Gastrocnemius medialis (tissue), 4 donors: ENCODE data around the gene NACA2.

Experiments used
- POLR2A ChIP-seq, 2 donors: fragments of 450-650 bp; IDR thresholded peaks; one replicate each; pipeline ENCODE4 v1.6.1; 2017; ENCODE audit warnings: antibody characterized with exemption in 2 of 2, mild to moderate bottlenecking in 2 of 2, moderate library complexity in 2 of 2
- TF ChIP-seq, protein P1 (sequence below), 5 experiments: fragments of 450-650 bp in 3 of 5; fragments of 200-600 bp in 2 of 5; sonication (generic) in 2 of 5; IDR thresholded peaks in 4 of 5; conservative IDR thresholded peaks in 1 of 5; 1 replicate in 4 of 5; 2 replicates in 1 of 5; pipeline ENCODE4 v1.5.1; 2016 to 2019; ENCODE audit warnings: antibody characterized with exemption in 5 of 5, mild to moderate bottlenecking in 3 of 5, moderate library complexity in 3 of 5

DNA sequence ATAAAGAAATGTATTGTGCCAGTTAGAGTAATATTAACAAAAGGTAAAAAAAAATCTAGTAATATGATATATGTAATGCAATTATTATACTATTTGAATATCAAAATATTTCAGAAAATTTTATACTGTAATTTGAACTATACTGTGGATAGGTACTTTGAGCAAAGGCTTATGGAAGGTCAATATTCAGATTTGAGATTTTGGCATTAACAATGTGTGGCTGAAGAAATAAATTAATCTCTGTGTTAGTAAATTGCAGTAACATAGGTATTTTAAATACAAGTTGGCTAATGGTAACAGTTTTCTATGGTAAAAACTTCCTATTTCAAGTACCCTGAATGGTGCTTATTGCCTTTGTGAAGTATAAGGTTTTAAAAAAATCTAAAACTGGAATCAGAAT is 23.2 kb upstream of the NACA2 start:
- TF ChIP-seq POLR2A (IDR thresholded peaks at IDR 0.05): no peak
- TF ChIP-seq, protein P1, sequence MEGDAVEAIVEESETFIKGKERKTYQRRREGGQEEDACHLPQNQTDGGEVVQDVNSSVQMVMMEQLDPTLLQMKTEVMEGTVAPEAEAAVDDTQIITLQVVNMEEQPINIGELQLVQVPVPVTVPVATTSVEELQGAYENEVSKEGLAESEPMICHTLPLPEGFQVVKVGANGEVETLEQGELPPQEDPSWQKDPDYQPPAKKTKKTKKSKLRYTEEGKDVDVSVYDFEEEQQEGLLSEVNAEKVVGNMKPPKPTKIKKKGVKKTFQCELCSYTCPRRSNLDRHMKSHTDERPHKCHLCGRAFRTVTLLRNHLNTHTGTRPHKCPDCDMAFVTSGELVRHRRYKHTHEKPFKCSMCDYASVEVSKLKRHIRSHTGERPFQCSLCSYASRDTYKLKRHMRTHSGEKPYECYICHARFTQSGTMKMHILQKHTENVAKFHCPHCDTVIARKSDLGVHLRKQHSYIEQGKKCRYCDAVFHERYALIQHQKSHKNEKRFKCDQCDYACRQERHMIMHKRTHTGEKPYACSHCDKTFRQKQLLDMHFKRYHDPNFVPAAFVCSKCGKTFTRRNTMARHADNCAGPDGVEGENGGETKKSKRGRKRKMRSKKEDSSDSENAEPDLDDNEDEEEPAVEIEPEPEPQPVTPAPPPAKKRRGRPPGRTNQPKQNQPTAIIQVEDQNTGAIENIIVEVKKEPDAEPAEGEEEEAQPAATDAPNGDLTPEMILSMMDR (IDR thresholded peaks at IDR 0.05 in 4 of 5, conservative IDR thresholded peaks at IDR 0.05 in 1 of 5): no peak
